GM18867 (cell line): Measurements from ENCODE around the gene TUT4.
"Not testable (repeated sequence)": the region's sequence is repeated elsewhere in the genome, so short reads cannot be mapped to it uniquely, and the experiment has no call there.

ENCODE experiments used
- ATAC-seq: cut with Tn5 transposase; IDR thresholded peaks from one replicate; pipeline ENCODE4 v1.9.1; 2021; ENCODE audit warnings: mild to moderate bottlenecking, moderate library complexity; ENCODE audit not compliant: unreplicated experiment

The TUT4 gene, protein sequence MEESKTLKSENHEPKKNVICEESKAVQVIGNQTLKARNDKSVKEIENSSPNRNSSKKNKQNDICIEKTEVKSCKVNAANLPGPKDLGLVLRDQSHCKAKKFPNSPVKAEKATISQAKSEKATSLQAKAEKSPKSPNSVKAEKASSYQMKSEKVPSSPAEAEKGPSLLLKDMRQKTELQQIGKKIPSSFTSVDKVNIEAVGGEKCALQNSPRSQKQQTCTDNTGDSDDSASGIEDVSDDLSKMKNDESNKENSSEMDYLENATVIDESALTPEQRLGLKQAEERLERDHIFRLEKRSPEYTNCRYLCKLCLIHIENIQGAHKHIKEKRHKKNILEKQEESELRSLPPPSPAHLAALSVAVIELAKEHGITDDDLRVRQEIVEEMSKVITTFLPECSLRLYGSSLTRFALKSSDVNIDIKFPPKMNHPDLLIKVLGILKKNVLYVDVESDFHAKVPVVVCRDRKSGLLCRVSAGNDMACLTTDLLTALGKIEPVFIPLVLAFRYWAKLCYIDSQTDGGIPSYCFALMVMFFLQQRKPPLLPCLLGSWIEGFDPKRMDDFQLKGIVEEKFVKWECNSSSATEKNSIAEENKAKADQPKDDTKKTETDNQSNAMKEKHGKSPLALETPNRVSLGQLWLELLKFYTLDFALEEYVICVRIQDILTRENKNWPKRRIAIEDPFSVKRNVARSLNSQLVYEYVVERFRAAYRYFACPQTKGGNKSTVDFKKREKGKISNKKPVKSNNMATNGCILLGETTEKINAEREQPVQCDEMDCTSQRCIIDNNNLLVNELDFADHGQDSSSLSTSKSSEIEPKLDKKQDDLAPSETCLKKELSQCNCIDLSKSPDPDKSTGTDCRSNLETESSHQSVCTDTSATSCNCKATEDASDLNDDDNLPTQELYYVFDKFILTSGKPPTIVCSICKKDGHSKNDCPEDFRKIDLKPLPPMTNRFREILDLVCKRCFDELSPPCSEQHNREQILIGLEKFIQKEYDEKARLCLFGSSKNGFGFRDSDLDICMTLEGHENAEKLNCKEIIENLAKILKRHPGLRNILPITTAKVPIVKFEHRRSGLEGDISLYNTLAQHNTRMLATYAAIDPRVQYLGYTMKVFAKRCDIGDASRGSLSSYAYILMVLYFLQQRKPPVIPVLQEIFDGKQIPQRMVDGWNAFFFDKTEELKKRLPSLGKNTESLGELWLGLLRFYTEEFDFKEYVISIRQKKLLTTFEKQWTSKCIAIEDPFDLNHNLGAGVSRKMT (N-terminal part only)

DNA sequence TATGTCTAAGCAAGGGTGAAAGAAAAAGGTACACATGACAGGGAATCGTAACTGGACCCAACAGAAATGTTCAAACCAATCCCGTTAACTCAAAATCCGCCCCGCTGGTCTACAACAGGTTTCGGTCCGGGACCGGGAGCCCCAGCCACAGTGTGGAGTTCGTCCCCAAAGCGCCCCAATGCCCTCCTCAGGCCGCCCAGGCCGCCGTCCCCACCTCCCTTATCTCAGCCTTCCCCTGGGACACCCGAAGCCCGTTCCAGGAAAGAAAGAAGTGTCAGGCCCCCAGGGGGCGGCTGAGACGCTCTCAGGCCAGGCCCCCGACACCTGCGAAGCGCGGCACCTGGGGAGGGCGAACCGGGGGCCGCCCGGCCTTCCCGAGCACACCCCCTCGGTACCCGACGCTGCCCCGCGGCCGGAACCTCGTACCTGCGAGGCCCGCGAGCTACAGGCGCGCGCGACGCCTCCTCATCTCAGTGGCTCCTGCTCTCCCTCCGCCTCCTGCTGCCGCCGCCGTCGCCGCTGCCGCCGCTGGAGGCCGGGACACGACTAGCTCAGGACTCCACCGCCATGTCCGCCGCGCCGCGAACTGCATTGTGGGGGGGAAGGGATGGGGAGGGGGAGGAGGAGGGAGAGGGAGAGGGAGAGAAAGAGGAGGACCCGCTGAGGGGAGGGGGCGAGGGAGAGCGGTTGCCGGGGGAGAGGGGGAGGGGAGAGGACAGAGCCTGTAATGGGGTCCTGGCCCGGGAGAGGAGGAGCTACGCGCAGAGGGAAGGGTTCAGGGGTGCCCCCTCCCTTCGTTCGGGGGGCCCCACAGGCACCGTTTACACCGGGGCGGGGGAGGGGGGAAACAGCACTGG is at the start of gene TUT4:
TSS of gene TUT4 (minus strand) at position 588 of the 857 bp plus-strand sequence. CDS start 26,812 bp downstream, outside the sequence.
- peak; percentile 46 for ATAC-seq

DNA sequence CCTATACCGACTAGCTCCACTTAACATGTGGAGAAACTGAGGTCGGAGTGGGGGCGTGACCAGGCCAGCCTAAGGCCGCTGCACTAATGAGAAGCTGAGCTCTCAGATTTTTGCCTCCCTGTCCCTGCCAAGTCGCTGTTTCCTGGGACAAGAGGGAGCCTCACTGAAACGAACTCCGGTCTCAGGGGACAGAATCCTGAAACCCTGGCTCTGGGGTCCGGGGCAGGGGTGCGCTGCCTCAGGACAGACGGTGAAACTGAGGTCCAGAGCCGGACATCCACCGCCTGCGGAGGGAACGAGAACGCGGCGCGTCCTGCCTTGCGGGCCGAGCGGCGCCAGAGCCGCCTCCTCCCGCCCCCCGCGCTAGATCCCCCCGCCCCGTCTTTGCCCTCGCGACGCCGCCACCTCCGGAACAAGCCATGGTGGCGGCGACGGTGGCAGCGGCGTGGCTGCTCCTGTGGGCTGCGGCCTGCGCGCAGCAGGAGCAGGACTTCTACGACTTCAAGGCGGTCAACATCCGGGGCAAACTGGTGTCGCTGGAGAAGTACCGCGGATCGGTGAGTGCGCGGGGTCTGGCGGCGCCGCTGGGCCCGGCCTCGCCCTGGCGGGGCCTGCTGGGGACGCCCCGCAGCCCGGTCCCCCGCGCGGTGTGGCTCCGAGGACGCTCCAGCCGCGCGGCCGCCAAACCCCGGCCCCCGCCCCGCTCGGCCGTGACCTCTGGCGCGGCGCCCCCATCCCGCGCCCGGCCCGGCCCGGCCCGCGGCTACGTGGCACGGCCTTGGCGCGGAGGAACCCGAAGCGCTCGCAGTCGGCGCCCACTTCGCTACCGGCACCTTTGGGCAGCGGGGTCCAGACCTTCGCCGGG is 49.3 kb upstream of the TUT4 start, which contains the start of gene GPX7:
TSS of gene GPX7 (plus strand) at position 381 of the 865 bp plus-strand sequence. CDS start at position 420, 39 bp downstream.
- no peak for ATAC-seq

DNA sequence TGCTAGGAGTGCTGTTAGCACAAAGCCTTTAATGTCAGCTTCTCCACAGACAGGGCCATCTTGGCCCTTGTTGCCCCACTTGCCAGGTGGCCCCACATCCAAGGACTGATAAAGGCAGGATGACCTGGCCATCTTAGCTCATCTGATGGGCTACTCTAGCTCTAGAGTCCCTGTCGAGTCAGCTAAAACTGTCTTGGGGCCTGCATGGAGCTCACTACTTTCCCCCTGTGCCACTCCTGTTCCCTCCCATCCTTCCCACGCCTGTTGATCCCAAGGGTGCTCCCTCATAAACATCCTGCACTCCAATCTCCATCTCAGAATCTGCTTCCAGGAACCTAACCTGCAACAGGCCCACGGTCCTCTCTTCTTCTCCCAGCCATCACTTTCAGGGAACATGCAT is 48.6 kb upstream of the TUT4 start:
- ATAC-seq = no peak

DNA sequence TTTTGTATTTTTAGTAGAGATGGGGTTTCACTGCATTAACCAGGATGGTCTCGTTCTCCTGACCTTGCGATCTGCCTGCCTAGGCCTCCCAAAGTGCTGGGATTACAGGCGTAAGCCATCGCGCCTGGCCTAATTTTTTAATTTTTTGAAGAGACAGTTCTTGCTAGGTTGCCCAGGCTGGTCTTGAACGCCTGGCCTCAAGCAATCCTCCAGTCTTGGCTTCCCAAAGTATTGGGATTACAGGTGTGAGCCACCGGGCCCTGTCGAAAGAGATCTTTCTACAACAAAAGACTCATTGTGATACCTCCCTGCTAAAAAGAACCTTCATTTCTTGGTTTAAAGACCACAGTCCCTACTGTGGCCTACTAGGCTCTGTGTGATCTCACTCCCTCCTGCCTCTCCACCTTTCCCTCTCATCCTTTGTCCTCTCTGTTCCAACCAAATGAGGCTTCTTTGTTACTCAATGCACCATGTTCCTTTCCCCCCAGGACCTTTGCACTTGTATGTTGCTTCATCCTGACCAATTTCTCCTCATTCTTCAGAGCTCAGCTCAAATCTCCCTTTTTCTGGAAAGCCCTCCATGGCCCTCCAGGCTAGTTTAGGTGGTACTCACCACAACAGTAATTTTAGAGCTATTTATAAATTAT is 47.8 kb upstream of the TUT4 start:
- ATAC-seq = no peak

DNA sequence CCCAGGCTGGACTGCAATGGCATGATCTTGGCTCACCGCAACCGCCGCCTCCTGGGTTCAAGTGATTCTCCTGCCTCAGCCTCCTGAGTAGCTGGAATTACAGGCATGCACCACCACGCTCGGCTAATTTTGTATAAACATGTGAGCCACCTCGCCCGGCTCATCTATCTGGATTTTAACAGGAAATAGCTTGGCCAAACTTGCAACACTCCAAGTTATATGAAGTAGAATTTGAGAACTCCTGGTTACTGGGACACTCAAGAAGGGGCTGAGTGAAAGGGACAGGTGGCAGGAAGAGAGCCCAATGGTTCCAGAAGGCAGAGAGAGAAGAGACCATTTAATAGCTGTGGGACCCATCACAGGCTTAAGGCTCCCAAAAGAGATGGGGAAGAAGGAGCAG is 46.3 kb upstream of the TUT4 start:
- ATAC-seq = no peak

DNA sequence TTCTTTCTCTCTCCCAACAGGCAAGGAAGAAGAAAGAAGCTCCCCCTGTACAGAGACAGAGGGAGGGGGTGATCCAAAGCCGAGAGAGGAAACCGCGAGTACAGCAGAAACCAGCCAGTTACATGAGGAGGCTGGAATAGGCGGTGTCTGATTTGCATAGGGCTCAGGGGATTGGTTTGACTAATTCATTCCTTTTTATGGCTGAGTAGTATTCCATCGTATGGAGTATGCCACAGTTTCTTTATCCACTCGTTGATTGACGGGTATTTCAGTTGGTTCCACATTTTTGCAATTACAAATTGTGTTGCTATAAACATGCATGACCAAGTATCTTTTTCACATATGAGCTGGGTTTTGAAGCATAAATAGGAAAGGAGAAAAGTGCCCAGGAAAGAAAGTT is 45.8 kb upstream of the TUT4 start:
- no peak for ATAC-seq

DNA sequence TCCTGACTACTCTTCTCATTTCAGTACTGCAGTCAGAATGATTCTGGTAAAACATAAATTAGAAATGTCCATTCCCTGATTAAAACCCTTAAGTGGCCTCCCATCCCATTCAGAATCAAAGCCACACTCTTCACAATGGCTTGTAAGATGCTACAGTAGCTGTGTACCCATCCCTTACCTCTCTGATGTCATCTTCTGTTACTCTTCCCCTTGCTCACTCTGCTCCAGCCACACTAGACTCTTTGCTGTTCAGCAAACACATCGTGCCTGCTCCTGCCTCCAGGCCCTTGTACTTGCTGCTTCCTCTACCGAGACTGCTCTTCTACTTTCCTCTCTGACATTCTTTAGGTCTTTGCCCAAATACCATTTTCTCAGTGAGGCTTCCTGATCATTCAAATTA is 45.0 kb upstream of the TUT4 start:
- no peak for ATAC-seq

DNA sequence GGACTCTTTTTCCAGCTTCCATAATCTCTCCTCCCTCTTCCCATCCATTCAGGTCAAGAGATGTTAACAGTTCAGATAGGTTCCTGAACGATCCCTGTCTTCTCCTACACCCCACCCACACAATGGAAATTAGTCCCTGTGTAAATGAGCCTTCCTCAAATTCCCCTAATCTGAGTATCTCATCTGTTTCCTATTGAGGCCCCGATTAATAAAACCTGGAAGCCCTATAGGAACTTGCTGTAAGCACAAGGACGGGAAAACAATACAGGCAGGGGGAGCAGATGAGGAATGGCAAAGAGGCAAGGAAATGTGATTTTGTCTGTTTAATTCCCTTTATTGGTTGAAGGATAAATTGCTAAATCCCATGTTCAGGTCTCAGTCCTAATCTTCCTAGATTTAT is 42.2 kb upstream of the TUT4 start:
- ATAC-seq = no peak

DNA sequence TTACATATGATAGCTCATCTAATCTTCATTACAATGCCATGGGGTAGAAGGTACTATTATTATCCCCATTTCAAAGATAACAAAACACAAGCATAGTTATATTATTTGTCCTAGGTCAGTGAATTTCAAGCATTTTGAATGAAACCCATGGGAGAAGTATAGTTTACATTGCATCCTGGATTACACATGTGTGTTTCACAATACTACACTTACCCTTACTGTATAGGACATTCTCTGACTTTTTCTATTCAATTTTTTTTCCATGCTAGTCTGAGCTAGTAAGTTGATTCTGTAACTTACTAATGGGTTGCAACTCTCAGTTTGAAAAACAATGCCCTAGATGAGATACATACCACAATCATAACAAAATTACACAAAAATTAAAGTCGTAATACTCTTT is 40.6 kb upstream of the TUT4 start:
- ATAC-seq = no peak

DNA sequence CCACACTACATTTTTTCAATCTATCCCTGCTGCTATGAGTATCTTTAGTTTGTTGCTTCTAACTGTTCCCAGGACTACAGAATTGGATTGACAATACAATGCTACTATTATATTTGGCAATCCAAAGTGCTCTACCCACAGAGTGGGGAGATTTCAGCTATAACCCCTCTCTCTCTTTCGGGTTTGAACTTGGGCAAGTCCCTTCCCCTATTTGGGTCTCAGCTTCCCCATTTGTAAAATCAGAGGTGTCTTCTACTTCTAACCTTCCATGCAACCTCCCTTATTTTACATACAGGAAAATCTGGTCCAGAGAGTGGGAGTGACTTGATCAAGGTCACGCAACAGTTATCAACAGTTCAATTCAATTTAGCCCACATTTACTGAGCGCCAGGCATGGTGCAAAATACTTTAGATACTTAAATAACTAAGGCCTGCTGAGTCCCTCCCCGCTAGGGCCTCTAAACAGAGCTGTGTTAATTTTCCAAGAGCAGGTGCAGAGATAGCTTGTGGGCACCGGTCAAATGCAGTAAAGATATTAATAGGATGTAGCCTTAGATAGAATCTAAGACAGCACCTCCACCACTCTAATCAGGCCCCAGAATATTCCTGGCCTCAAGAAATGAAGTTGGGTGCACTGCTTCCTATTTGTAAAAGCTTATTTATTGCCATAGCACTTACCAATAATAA is 39.9 kb upstream of the TUT4 start:
- ATAC-seq = no peak

DNA sequence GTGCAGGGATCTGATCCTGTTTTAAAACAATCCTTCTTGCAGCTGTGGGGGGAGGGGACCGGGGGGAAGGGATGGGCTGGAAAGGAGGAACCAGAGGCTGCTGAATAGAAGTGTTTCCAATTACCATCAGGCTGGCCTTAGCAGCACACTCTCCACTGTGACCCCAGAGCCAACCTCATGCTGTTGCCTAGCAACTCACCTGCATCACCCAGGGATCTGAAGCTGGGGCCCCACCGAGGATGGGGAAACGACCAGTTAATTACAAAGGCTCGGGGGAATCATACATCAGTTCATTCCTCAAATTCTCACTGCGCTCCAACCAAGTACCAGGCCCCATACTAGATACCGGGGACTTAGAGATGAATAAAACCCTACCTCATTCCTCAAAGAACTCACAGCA is 37.4 kb upstream of the TUT4 start:
- no peak for ATAC-seq

DNA sequence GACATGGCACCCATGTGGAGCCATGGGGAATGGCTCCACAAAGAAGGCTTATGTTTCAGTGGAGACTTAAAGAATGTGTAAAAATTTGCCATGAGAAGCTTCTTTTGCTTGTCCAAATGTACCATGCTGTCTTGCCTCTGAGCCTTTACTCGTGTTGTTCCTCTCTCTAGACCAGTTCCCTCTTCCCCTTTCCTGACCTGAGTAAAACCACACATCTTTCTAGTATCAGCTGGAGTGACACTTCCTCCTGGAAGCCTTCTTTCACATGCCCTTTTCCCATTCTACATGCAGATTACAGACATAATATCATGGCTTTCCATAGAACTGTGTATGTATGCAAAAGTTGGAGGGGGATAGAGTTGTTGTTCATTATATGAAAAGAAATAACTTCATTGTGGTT is 35.6 kb upstream of the TUT4 start:
- ATAC-seq = no peak

DNA sequence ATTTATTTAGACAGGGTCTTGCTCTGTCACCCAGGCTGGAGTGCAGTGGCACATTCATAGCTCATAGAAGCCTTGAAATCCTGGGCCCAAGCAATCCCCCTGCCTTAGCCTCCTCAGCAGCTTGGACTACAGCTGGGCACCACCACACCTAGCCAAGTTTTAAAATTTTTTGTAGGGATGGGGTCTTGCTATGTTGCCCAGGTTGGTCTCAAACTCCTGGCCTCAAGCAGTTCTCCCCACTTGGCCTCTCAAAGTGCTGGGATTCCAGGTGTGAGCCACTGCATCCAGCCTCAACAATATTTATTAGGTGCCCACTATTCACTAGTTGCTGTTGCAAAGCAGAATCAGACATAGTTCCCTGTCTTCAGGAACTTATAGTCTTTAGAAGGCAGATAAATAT is 35.1 kb upstream of the TUT4 start:
- no peak for ATAC-seq

DNA sequence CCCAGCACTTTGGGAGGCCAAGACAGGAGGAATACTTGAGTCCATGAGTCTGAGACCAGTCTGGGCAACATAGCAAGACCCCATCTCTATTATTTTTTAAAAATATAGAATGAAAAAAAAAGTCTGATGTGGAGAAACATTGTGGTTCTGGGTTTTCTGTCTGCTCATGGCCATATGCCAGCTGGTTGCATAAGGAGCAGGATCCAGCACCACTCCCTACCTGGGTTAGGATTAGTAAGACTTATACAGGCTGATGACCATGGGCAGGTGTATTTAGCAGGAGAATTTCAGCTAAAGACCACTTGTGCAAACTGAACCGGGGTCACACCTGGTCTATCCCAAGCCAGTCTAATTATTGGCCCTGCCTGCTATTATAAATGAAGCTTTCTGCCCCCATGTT is 32.6 kb upstream of the TUT4 start:
- no peak for ATAC-seq

DNA sequence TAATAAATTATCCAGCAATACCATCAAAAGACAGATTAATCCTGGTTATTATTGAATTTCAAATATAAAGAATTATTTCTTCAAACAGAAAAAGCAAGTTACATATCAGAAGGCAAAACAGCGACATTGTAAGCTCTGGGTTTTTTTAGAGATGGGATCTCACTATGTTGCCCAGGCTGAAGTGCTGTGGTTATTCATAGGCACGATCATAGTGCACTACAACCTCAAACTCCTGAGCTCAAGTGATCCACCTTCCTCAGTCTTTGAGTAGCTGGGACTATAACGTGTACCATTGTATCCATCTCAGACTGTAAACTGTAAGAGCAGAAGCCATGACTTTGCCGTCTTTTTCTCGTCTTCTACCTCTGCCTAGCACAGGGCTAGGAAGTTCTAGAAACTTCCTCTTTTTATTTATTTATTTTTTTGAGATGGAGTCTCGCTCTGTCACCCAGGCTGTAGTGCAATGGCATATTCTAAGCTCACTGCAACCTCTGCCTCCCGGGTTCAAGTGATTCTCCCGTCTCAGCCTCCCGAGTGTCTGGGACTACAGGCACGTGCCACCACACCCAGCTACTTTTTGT is 29.3 kb upstream of the TUT4 start:
- ATAC-seq = no peak

DNA sequence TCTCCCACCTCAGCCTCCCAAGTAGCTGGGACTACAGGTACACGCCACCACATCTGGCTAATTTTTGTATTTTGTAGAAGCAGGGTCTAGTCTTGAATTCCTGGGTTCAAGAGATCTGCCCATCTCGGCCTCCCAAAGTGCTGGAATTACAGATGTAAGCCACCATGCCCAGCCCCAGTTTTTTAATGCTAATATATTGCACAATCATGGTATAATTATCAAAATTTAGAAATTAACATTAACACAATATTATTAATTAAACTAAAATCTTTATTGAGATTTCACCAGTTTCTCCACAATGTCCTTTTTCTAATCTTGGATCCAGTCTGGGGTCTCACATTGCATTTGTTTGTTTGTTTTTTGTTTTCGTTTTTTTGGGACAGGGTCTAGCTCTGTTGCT is 27.4 kb upstream of the TUT4 start:
- ATAC-seq = no peak

DNA sequence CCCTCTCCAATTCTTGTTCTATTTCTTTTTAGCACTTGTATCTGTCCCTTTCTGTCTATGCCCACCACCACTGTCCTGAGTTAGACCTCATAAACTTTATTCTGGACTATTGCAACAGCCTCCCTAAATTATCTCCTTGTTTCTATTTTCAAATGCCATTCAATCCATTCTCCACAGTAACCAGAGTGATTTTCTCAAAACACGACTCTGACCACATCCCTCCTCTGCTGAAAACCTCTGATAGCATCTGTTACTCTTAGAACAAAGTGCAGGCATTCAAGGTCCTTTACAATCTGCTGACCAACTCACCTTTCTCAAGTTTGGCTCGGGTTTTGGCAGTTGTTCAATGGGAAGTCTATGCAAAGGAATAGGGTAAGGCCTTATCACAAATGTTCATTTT is 26.5 kb upstream of the TUT4 start:
- ATAC-seq = no peak

DNA sequence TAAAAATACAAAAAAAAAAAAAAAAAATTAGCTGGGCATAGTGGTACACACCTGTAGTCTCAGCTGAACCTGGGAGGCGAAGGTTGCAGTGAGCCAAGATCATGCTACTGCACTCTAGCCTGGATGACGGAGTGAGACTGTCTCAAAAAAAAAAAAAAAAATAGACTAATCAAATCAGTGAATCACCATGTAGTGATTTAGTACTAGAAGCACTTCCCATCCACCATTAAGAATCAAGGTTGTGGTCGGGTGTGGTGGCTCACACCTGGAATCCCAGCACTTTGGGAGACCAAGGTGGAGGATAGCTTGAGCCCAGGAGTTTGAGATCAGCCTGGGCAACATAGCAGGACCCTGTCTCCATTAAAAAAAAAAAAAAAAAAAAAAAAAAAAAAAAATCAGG is 25.2 kb upstream of the TUT4 start:
- ATAC-seq = not testable (repeated sequence)
